GM23338 (cell line): ENCODE data around the gene PSMB8. TPM values are rescaled to one million over a fixed set of nuclear protein-coding genes. Genes with fewer than 3 reads are reported as not detected.

ENCODE experiments used
- ATAC-seq: fragments of 200-7000 bp; cut with Tn5 transposase; 3 replicates; pipeline ENCODE4 v1.9.1; 2020
- DNase-seq: peaks from one replicate; pipeline ENCODE4 v3.0.0-alpha.2; 2015; ENCODE audit warnings: low spot score
- H2AFZ ChIP-seq: fragments of 200-600 bp; sonication (generic); 2 replicates; pipeline ENCODE4 v1.8.0; 2016; ENCODE audit warnings: antibody characterized with exemption, mild to moderate bottlenecking, moderate library complexity
- H3F3A ChIP-seq: fragments of 200-600 bp; sonication (generic); replicated peaks from 2 replicates; pipeline ENCODE4 v1.8.0; 2017; ENCODE audit warnings: antibody characterized with exemption, mixed run types, low read depth
- H3K27ac ChIP-seq: fragments of 200-600 bp; sonication (generic); 2 replicates; pipeline ENCODE4 v1.6.1; 2016; ENCODE audit warnings: low read depth
- H3K27me3 ChIP-seq: fragments of 200-600 bp; sonication (generic); 2 replicates; pipeline ENCODE4 v1.8.0; 2016; ENCODE audit warnings: mild to moderate bottlenecking, mixed run types, moderate library complexity; ENCODE audit not compliant: insufficient read depth
- H3K36me3 ChIP-seq: fragments of 200-600 bp; sonication (generic); 2 replicates; pipeline ENCODE4 v1.8.0; 2016; ENCODE audit warnings: mild to moderate bottlenecking; ENCODE audit not compliant: insufficient read depth
- H3K4me1 ChIP-seq: fragments of 200-600 bp; sonication (generic); 2 replicates; pipeline ENCODE4 v1.8.0; 2016; ENCODE audit warnings: mild to moderate bottlenecking, moderate library complexity; ENCODE audit not compliant: insufficient read depth
- H3K4me2 ChIP-seq: fragments of 200-600 bp; sonication (generic); 2 replicates; pipeline ENCODE4 v1.7.1; 2017; ENCODE audit warnings: mixed run types
- H3K4me3 ChIP-seq: fragments of 200-600 bp; sonication (generic); 2 replicates; pipeline ENCODE4 v1.6.1; 2016; ENCODE audit warnings: mixed run types
- H3K79me2 ChIP-seq: fragments of 200-600 bp; sonication (generic); replicated peaks from 2 replicates; pipeline ENCODE4 v1.8.0; 2017; ENCODE audit warnings: mild to moderate bottlenecking; ENCODE audit not compliant: insufficient read depth
- H3K9me2 ChIP-seq: fragments of 200-600 bp; sonication (generic); 2 replicates; pipeline ENCODE4 v1.8.0; 2017; ENCODE audit not compliant: insufficient read depth
- H4K20me1 ChIP-seq: fragments of 200-600 bp; sonication (generic); replicated peaks from 2 replicates; pipeline ENCODE4 v1.8.0; 2017; ENCODE audit warnings: mild to moderate bottlenecking; ENCODE audit not compliant: insufficient read depth
- H3K27ac Mint-ChIP-seq: 2 replicates; pipeline ENCODE4 v1.8.0; 2020; ENCODE audit warnings: inconsistent platforms, mild to moderate bottlenecking, moderate library complexity, mixed read lengths
- H3K27me3 Mint-ChIP-seq: 3 replicates; pipeline ENCODE4 v1.8.0; 2022; ENCODE audit warnings: low read depth, mild to moderate bottlenecking, moderate library complexity, mixed read lengths, inconsistent platforms; ENCODE audit not compliant: insufficient read depth, poor library complexity
- H3K36me3 Mint-ChIP-seq: 3 replicates; pipeline ENCODE4 v1.8.0; 2021; ENCODE audit warnings: low read depth, mild to moderate bottlenecking, inconsistent platforms, moderate library complexity, mixed read lengths
- H3K4me1 Mint-ChIP-seq: 3 replicates; pipeline ENCODE4 v1.8.0; 2020; ENCODE audit warnings: mild to moderate bottlenecking, inconsistent platforms, mixed read lengths
- H3K4me3 Mint-ChIP-seq: 3 replicates; pipeline ENCODE4 v1.8.0; 2021; ENCODE audit warnings: moderate library complexity, mild to moderate bottlenecking, inconsistent platforms, mixed read lengths
- H3K9me3 Mint-ChIP-seq: 3 replicates; pipeline ENCODE4 v1.8.0; 2020; ENCODE audit warnings: moderate library complexity, mild to moderate bottlenecking, inconsistent platforms, mixed read lengths
- CREB1 ChIP-seq: fragments of 250-450 bp; sonication (Bioruptor Pico); IDR thresholded peaks from 2 replicates; pipeline ENCODE4 v1.5.0; 2020; ENCODE audit warnings: low read depth, mild to moderate bottlenecking, moderate library complexity
- EZH2 ChIP-seq: fragments of 200-600 bp; sonication (generic); IDR thresholded peaks from one replicate; pipeline ENCODE4 v1.8.0; 2017; ENCODE audit warnings: antibody characterized with exemption, mild to moderate bottlenecking, low read depth; ENCODE audit not compliant: unreplicated experiment
- EZH2phosphoT487 ChIP-seq: fragments of 200-600 bp; sonication (generic); IDR thresholded peaks from one replicate; pipeline ENCODE4 v1.8.1; 2018; ENCODE audit warnings: antibody characterized with exemption; ENCODE audit not compliant: unreplicated experiment
- JUNB ChIP-seq: IDR thresholded peaks from one replicate; pipeline ENCODE4 v1.6.1; 2016; ENCODE audit warnings: antibody characterized with exemption; ENCODE audit not compliant: unreplicated experiment
- POLR2AphosphoS5 ChIP-seq: IDR thresholded peaks from 2 replicates; pipeline ENCODE4 v1.6.1; 2016; ENCODE audit warnings: antibody characterized with exemption, low read depth
- ZNF114 ChIP-seq: fragments of 250-450 bp; sonication (Bioruptor Pico); IDR thresholded peaks from 2 replicates; pipeline ENCODE4 v1.5.0; 2020; ENCODE audit warnings: mild to moderate bottlenecking, moderate library complexity
- ZNF331 ChIP-seq: fragments of 250-450 bp; sonication (Bioruptor Pico); IDR thresholded peaks from 2 replicates; pipeline ENCODE4 v1.5.0; 2020; ENCODE audit warnings: low read depth, mild to moderate bottlenecking, moderate library complexity
- polyA plus RNA-seq: library from polyadenylated mRNA; unstranded; fragments of >200 nt; fragmentation: Nextera tagmentation; extraction: Ambion mirVana; gene quantifications from 2 replicates; pipeline ENCODE4 v1.2.1, GENCODE V29; 2016
- total RNA-seq: library from RNA; depleted of rRNA; stranded (reverse); fragments of >200 nt; shearing (Covaris generic); gene quantifications from 2 replicates; pipeline ENCODE4 v1.2.3, GENCODE V29; 2014
- TF ChIP-seq, protein P1 (sequence below): IDR thresholded peaks from one replicate; pipeline ENCODE4 v1.6.1; 2018; ENCODE audit warnings: antibody characterized with exemption; ENCODE audit not compliant: unreplicated experiment
- TF ChIP-seq, protein P2 (sequence below), 2 experiments: fragments of 200-600 bp in 1 of 2; sonication (generic) in 1 of 2; conservative IDR thresholded peaks; 2 replicates each; pipeline versions ENCODE4 v1.5.1 to v1.6.1; 2016 to 2017; ENCODE audit warnings: antibody characterized with exemption in 2 of 2, low read depth in 2 of 2, mild to moderate bottlenecking in 2 of 2, moderate library complexity in 1 of 2
- TF ChIP-seq, protein P3 (sequence below): IDR thresholded peaks from 2 replicates; pipeline ENCODE4 v1.6.1; 2016; ENCODE audit warnings: antibody characterized with exemption

The PSMB8 gene
- total and polyA plus RNA-seq, 2 experiments from 2014 or later, result 16.5 to 27.6 TPM

DNA sequence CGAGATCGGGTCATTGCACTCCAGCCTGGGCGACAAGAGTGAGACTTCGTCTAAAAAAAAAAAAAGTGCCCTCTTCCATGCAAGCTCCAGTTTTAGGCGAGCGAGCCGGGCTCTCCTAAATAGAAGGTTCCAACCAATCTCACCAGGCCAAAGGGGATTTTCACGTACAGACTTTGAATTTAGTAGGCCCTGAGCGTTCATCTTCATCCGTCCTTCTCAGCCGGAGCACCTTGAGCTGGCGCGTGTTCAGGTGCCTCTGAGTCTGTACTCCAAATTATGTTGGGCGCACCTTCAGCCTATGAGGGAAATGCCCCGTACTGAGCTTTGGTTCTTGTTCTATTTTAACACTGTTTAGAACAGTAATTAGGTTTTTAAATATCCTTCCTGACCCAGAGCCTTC is 4.5 kb downstream of the PSMB8 start:
- Histone ChIP-seq H3K4me2 (no peak overlapping the region), H3K36me3 (peaks cover 6% of the 10 kb centered on the region; the same call in 1 of the 2 replicates), H2AFZ (no peak overlapping the region), H3K9me2 (no peaks in the 10 kb centered on the region), H3K27me3 (peaks cover 15% of the 10 kb centered on the region), H4K20me1 (no peaks in the 10 kb centered on the region), H3K4me3 (no peak overlapping the region), H3K79me2 (no peaks in the 10 kb centered on the region), H3K27ac (no peak overlapping the region), H3F3A (no peaks in the 10 kb centered on the region), H3K4me1 (peaks cover 17% of the 10 kb centered on the region; the same call in 1 of the 2 replicates)
- no peak for TF ChIP-seq CREB1 (CRISPR knock-in tag)
- no peak for TF ChIP-seq ZNF114 (CRISPR knock-in tag)
- TF ChIP-seq, protein P1, sequence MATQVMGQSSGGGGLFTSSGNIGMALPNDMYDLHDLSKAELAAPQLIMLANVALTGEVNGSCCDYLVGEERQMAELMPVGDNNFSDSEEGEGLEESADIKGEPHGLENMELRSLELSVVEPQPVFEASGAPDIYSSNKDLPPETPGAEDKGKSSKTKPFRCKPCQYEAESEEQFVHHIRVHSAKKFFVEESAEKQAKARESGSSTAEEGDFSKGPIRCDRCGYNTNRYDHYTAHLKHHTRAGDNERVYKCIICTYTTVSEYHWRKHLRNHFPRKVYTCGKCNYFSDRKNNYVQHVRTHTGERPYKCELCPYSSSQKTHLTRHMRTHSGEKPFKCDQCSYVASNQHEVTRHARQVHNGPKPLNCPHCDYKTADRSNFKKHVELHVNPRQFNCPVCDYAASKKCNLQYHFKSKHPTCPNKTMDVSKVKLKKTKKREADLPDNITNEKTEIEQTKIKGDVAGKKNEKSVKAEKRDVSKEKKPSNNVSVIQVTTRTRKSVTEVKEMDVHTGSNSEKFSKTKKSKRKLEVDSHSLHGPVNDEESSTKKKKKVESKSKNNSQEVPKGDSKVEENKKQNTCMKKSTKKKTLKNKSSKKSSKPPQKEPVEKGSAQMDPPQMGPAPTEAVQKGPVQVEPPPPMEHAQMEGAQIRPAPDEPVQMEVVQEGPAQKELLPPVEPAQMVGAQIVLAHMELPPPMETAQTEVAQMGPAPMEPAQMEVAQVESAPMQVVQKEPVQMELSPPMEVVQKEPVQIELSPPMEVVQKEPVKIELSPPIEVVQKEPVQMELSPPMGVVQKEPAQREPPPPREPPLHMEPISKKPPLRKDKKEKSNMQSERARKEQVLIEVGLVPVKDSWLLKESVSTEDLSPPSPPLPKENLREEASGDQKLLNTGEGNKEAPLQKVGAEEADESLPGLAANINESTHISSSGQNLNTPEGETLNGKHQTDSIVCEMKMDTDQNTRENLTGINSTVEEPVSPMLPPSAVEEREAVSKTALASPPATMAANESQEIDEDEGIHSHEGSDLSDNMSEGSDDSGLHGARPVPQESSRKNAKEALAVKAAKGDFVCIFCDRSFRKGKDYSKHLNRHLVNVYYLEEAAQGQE, result no peak
- no peak for TF ChIP-seq POLR2AphosphoS5
- TF ChIP-seq EZH2, result no peak
- no peaks in the 10 kb centered on the region for H3K9me3 Mint-ChIP-seq
- no peak for DNase-seq
- peaks cover 18% of the 10 kb centered on the region; the same call in 2 of the 3 replicates for H3K36me3 Mint-ChIP-seq
- no peak overlapping the region for H3K27ac Mint-ChIP-seq
- ATAC-seq, result no peak
- H3K4me1 Mint-ChIP-seq, result peaks cover 16% of the 10 kb centered on the region
- no peak overlapping the region; the same call in 2 of the 3 replicates for H3K4me3 Mint-ChIP-seq
- H3K27me3 Mint-ChIP-seq, result peaks cover 16% of the 10 kb centered on the region

DNA sequence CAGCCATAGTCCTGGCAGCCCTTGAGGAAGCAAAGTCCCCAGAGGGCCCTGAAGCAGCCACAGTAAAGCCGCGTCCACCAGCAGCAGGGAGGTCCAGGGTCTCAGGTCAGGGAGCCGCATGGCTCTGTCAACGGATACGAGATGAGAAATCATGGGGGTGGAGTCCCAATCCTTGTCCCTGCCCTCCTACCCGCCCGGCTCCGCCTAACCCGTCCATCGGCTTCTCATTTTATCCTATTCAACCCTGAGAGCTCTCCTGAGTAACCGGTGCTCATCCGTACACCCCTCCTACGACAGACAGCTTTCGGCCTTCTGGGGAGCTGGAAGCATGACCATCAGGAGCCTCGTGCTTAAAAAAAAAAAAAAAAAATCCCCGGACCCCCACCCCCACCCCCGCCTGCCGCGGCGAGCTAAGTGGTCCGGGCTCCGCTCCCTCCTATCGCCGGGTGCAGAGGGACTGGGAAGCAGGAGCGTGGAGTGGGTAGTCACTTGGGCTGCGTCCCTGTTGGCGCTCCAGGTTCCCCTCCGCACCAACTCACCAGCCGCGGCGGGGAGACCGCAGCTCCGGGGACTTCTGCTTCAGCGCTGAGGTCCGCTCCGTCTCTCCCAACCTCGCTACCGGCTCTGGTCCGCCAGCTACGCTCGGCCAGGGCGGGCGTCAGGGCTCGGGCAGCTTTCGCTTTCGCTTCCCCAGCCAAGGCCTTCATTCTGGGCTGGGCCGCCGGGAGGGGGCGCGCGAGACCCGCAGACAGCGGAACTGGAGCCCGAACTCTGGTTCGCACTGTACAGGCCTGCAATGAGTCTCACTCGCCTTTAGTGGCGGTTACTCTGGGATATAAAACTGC is 5.5 kb downstream of the PSMB8 start, which contains the start of gene TAP2:
TSS of gene TAP2 (minus strand) at position 626 of the 845 bp plus-strand sequence. CDS start at position 120, 506 bp downstream.
- Mint-ChIP-seq H3K27ac (no peak within 1 kb of the TSS), H3K36me3 (peaks cover 23% of the 10 kb centered on the region), H3K4me1 (peaks cover 16% of the 10 kb centered on the region), H3K9me3 (no peaks in the 10 kb centered on the region), H3K4me3 (peak within 1 kb of the TSS; percentile 80), H3K27me3 (peaks cover 8% of the 10 kb centered on the region)
- H3K4me2 ChIP-seq, result peak within 1 kb of the TSS; percentile 92
- H3K4me1 ChIP-seq, result peaks cover 16% of the 10 kb centered on the region; the same call in 1 of the 2 replicates
- no peaks in the 10 kb centered on the region for H3K79me2 ChIP-seq
- H3K27me3 ChIP-seq, result peaks cover 10% of the 10 kb centered on the region
- peaks cover 6% of the 10 kb centered on the region; the same call in 1 of the 2 replicates for H3K36me3 ChIP-seq
- H3K4me3 ChIP-seq, result peak within 1 kb of the TSS; percentile 71
- H3K27ac ChIP-seq, result no peak within 1 kb of the TSS
- H2AFZ ChIP-seq, result peak within 1 kb of the TSS; percentile 94
- H4K20me1 ChIP-seq, result no peaks in the 10 kb centered on the region
- peak; percentile 95 for DNase-seq
- no peaks in the 10 kb centered on the region for H3K9me2 ChIP-seq
- peak; percentile 91 for ATAC-seq
- no peaks in the 10 kb centered on the region for H3F3A ChIP-seq
- TF ChIP-seq EZH2 (no peak), ZNF331 (CRISPR knock-in tag) (no peak), JUNB (no peak), POLR2AphosphoS5 (peak; percentile 63), CREB1 (CRISPR knock-in tag) (0 out of 2 replicates have a peak, but pooled peaks have one; percentile 40), EZH2phosphoT487 (no peak)
- TF ChIP-seq, protein P2, sequence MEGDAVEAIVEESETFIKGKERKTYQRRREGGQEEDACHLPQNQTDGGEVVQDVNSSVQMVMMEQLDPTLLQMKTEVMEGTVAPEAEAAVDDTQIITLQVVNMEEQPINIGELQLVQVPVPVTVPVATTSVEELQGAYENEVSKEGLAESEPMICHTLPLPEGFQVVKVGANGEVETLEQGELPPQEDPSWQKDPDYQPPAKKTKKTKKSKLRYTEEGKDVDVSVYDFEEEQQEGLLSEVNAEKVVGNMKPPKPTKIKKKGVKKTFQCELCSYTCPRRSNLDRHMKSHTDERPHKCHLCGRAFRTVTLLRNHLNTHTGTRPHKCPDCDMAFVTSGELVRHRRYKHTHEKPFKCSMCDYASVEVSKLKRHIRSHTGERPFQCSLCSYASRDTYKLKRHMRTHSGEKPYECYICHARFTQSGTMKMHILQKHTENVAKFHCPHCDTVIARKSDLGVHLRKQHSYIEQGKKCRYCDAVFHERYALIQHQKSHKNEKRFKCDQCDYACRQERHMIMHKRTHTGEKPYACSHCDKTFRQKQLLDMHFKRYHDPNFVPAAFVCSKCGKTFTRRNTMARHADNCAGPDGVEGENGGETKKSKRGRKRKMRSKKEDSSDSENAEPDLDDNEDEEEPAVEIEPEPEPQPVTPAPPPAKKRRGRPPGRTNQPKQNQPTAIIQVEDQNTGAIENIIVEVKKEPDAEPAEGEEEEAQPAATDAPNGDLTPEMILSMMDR (conservative IDR thresholded peaks at IDR 0.05; ENCODE audit: low read depth in 2 of 2), result peak; percentile 76 to 93
- TF ChIP-seq, protein P3, sequence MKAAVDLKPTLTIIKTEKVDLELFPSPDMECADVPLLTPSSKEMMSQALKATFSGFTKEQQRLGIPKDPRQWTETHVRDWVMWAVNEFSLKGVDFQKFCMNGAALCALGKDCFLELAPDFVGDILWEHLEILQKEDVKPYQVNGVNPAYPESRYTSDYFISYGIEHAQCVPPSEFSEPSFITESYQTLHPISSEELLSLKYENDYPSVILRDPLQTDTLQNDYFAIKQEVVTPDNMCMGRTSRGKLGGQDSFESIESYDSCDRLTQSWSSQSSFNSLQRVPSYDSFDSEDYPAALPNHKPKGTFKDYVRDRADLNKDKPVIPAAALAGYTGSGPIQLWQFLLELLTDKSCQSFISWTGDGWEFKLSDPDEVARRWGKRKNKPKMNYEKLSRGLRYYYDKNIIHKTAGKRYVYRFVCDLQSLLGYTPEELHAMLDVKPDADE, result 0 out of 2 replicates have a peak, but pooled peaks have one; percentile 38
